ENCODE measurements around the gene DENND1A. TPM values are rescaled to one million over a fixed set of nuclear protein-coding genes. Genes with fewer than 3 reads are reported as not detected.

DENND1A gene
- total RNA-seq, 3 donors from 2014 or later: 18.4 to 21.3 (median 20.1) TPM

GRCh38 chr9:123424131-123424530 lies 505.8 kb downstream of the DENND1A start:
- no peaks in the 10 kb centered on the region for H3K9me3 ChIP-seq
- H3K4me3 ChIP-seq: no peak overlapping the region
- intact Hi-C loops (cut with DNase I; ENCODE audit: low total_unique reads): no loop called here
- H3K27me3 ChIP-seq: no peaks in the 10 kb centered on the region
- H3K36me3 ChIP-seq: no peaks in the 10 kb centered on the region
- DNase-seq (ENCODE audit: low spot score in 2 of 2): peak in 1 of 2 donors; percentile 7
- TF ChIP-seq POLR2A (IDR thresholded peaks at IDR 0.05) (no peak), CTCF (IDR thresholded peaks at IDR 0.05) (no peak), POLR2AphosphoS5 (IDR thresholded peaks at IDR 0.05) (no peak)
- no peaks in the 10 kb centered on the region for H3K4me1 ChIP-seq
- H3K27ac ChIP-seq: no peak overlapping the region

GRCh38 chr9:123423311-123423640 lies 506.6 kb downstream of the DENND1A start:
- Histone ChIP-seq H3K4me1 (no peaks in the 10 kb centered on the region), H3K36me3 (no peaks in the 10 kb centered on the region), H3K9me3 (no peaks in the 10 kb centered on the region), H3K27ac (no peak overlapping the region), H3K4me3 (no peak overlapping the region), H3K27me3 (no peaks in the 10 kb centered on the region)
- DNase-seq (ENCODE audit: low spot score in 2 of 2): no peak
- TF ChIP-seq CTCF (IDR thresholded peaks at IDR 0.05) (no peak), POLR2A (IDR thresholded peaks at IDR 0.05) (no peak), POLR2AphosphoS5 (IDR thresholded peaks at IDR 0.05) (no peak)
- intact Hi-C loops (cut with DNase I; ENCODE audit: low total_unique reads): no loop called here

- intact Hi-C loops (cut with DNase I; ENCODE audit: low total_unique reads): no loop called here
- no peak for TF ChIP-seq POLR2AphosphoS5 (IDR thresholded peaks at IDR 0.05)
- no peak for TF ChIP-seq POLR2A (IDR thresholded peaks at IDR 0.05)
- TF ChIP-seq CTCF (IDR thresholded peaks at IDR 0.05): no peak
- no peak overlapping the region for H3K27ac ChIP-seq
- H3K36me3 ChIP-seq: no peaks in the 10 kb centered on the region
- H3K4me3 ChIP-seq: no peak overlapping the region
- no peaks in the 10 kb centered on the region for H3K27me3 ChIP-seq
- peak in 1 of 2 donors; percentile 9 for DNase-seq (ENCODE audit: low spot score in 2 of 2)
- H3K4me1 ChIP-seq: no peaks in the 10 kb centered on the region
- no peaks in the 10 kb centered on the region for H3K9me3 ChIP-seq
These were observed 507.2 kb downstream of the DENND1A start for GRCh38 chr9:123422635-123423310.

- Histone ChIP-seq H3K9me3 (no peaks in the 10 kb centered on the region), H3K27ac (no peak overlapping the region), H3K36me3 (no peaks in the 10 kb centered on the region), H3K27me3 (no peaks in the 10 kb centered on the region), H3K4me3 (no peak overlapping the region), H3K4me1 (no peaks in the 10 kb centered on the region)
- TF ChIP-seq POLR2AphosphoS5 (IDR thresholded peaks at IDR 0.05) (no peak), CTCF (IDR thresholded peaks at IDR 0.05) (no peak), POLR2A (IDR thresholded peaks at IDR 0.05) (no peak)
- peak in 1 of 2 donors; percentile 49 for DNase-seq (ENCODE audit: low spot score in 2 of 2)
- intact Hi-C loops (cut with DNase I; ENCODE audit: low total_unique reads): no loop called here
These were observed 508.0 kb downstream of the DENND1A start for GRCh38 chr9:123421801-123422455.

GRCh38 chr9:123421186-123421585 lies 508.7 kb downstream of the DENND1A start:
- H3K4me3 ChIP-seq: no peak overlapping the region
- no peaks in the 10 kb centered on the region for H3K9me3 ChIP-seq
- no peaks in the 10 kb centered on the region for H3K4me1 ChIP-seq
- no peak overlapping the region for H3K27ac ChIP-seq
- no peaks in the 10 kb centered on the region for H3K36me3 ChIP-seq
- peak in 1 of 2 donors; percentile 20 for DNase-seq (ENCODE audit: low spot score in 2 of 2)
- intact Hi-C loops (cut with DNase I; ENCODE audit: low total_unique reads): no loop called here
- TF ChIP-seq CTCF (IDR thresholded peaks at IDR 0.05): no peak
- no peak for TF ChIP-seq POLR2AphosphoS5 (IDR thresholded peaks at IDR 0.05)
- no peak for TF ChIP-seq POLR2A (IDR thresholded peaks at IDR 0.05)
- H3K27me3 ChIP-seq: no peaks in the 10 kb centered on the region
